Astrocyte (in vitro differentiated cells and primary cell): ENCODE measurements around the gene PIGN.
"Not testable (repeated sequence)": the region's sequence is repeated elsewhere in the genome, so short reads cannot be mapped to it uniquely, and the experiment has no call there.

Source experiments
- EZH2 ChIP-seq: IDR thresholded peaks from 2 replicates; pipeline ENCODE4 v1.6.1; 2012; ENCODE audit warnings: mild to moderate bottlenecking, low read length, inconsistent platforms; ENCODE audit not compliant: insufficient read depth
- TF ChIP-seq, protein P1 (sequence below): IDR thresholded peaks from 2 replicates; pipeline ENCODE4 v1.5.1; 2011; ENCODE audit warnings: low read depth, mild to moderate bottlenecking, inconsistent platforms, low read length, moderate library complexity; ENCODE audit not compliant: insufficient read depth

DNA sequence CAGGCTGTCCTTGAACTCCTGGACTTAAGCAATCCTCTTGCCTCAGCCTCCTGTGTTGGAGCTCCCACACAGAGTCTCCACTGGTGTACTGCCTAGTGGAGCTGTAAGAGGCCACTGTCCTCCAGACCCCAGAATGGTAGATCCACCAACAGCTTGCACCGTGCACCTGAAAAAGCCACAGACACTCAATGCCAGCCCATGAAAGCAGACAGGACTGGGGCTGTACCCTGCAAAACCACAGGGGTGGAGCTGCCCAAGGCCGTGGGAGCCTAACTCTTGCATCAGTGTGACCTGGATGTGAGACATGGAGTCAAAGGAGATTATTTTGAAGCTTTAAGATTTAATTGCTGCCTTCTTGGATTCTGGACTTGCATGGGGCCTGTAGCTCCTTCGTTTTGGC, 152.6 kb downstream of the PIGN start:
- not testable (repeated sequence) for TF ChIP-seq EZH2
- TF ChIP-seq, protein P1, sequence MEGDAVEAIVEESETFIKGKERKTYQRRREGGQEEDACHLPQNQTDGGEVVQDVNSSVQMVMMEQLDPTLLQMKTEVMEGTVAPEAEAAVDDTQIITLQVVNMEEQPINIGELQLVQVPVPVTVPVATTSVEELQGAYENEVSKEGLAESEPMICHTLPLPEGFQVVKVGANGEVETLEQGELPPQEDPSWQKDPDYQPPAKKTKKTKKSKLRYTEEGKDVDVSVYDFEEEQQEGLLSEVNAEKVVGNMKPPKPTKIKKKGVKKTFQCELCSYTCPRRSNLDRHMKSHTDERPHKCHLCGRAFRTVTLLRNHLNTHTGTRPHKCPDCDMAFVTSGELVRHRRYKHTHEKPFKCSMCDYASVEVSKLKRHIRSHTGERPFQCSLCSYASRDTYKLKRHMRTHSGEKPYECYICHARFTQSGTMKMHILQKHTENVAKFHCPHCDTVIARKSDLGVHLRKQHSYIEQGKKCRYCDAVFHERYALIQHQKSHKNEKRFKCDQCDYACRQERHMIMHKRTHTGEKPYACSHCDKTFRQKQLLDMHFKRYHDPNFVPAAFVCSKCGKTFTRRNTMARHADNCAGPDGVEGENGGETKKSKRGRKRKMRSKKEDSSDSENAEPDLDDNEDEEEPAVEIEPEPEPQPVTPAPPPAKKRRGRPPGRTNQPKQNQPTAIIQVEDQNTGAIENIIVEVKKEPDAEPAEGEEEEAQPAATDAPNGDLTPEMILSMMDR, result not testable (repeated sequence)
